HG02798 (cell line): Measurements from ENCODE around the gene B3GNT7.
A peak's percentile ranks its signal among the peaks of the same experiment; 100 is the strongest.
"Not testable (repeated sequence)": the region's sequence is repeated elsewhere in the genome, so short reads cannot be mapped to it uniquely, and the experiment has no call there.

Source experiments
- ATAC-seq: cut with Tn5 transposase; IDR thresholded peaks from one replicate; pipeline ENCODE4 v1.9.1; 2021; ENCODE audit warnings: mild to moderate bottlenecking; ENCODE audit not compliant: unreplicated experiment, poor library complexity

Gene B3GNT7, protein sequence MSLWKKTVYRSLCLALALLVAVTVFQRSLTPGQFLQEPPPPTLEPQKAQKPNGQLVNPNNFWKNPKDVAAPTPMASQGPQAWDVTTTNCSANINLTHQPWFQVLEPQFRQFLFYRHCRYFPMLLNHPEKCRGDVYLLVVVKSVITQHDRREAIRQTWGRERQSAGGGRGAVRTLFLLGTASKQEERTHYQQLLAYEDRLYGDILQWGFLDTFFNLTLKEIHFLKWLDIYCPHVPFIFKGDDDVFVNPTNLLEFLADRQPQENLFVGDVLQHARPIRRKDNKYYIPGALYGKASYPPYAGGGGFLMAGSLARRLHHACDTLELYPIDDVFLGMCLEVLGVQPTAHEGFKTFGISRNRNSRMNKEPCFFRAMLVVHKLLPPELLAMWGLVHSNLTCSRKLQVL

DNA sequence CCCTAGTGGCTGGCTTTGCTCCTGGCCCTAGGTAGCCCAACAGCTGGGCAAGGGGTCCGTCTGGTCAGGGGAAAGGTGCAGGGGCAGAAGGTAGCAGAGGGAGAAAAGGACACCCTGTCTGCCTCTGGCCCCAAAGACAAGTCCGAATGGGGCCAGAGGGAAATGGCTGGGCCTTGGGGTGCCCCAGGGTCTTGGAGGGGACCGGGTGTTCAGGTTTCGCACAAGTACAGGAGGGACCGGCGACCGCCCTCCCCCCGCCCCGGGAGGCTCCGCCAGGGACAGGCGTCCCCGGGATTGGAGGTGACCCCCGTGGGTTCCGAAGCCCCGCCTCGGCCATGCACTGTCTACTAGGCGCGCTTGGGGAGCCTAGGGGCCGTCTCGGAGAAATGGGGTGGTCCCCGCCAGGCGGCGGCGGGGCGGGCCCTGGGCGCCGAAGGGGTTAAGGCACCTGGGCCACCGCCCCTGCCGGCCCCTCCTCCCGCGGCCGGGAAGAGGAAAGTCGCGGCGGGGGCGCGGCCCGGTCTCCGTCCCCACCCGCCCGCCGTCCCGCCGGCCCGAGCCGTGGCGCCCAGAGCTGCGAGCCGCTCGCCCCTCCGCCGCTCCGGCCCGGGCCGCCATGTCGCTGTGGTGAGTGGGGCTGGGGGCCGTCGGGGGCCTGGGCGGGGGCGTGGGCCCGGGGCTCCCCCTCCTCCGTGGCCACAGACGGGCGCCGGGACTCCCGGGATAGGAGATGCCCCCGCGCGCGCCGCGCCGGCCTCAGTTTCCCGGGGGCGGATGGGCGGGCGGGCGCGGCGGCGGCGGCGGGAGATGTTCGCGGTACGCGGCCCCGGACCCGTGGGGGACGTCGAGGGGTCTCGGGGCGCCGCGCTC, at the start of gene B3GNT7:
Gene B3GNT7 (plus strand): TSS at position 523 of the 870 bp plus-strand sequence. CDS start 94 bp downstream, at position 617.
- no peak for ATAC-seq

DNA sequence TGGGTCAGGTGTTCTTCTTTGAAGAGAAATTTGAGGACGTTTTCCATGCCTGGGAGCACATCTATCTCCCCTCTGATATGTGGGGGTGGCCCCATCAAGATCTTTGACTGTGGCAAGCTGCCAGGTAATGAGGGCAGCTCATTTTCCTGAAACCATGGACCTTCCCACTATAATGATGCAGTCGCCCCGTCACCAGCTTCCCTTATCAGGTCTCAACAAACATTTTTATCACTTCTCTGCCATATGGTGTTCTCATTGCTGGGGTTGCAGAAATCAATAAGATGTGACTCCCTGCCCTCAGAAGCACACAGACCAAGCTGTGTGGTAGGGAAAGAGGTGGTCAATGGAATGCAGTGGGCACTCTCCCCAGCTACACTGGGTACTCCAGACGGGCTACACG, 48.4 kb upstream of the B3GNT7 start:
- ATAC-seq: no peak

- no peak for ATAC-seq
Measured at GRCh38 chr2:231347638-231348037, 47.9 kb upstream of the B3GNT7 start.

GRCh38 chr2:231348173-231348572, 47.3 kb upstream of the B3GNT7 start:
- ATAC-seq: no peak

GRCh38 chr2:231348704-231349373, 46.7 kb upstream of the B3GNT7 start:
- no peak for ATAC-seq

- not testable (repeated sequence) for ATAC-seq
Measured at GRCh38 chr2:231349374-231349735, 46.2 kb upstream of the B3GNT7 start.

- ATAC-seq: no peak
Measured at GRCh38 chr2:231351648-231352047, 43.9 kb upstream of the B3GNT7 start.

DNA sequence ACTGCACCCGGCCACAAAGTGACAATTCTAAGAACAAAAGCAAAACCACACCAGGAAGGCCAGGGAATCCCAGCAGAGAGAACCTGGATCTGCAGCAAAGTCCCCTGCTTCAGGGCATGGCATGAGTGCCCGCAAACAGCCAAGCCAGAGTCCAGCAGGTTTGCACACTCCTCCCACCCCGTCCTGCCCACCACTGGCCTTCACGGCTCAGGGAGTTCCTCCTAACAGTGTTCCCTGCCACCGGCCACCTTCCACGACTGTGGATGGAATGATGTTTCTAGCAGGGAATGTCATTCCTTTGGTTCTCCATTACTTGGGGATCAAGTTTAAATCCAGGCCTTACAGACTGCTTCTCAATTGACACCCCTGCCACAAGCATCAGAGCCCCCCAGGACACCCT, 42.0 kb upstream of the B3GNT7 start:
- no peak for ATAC-seq

DNA sequence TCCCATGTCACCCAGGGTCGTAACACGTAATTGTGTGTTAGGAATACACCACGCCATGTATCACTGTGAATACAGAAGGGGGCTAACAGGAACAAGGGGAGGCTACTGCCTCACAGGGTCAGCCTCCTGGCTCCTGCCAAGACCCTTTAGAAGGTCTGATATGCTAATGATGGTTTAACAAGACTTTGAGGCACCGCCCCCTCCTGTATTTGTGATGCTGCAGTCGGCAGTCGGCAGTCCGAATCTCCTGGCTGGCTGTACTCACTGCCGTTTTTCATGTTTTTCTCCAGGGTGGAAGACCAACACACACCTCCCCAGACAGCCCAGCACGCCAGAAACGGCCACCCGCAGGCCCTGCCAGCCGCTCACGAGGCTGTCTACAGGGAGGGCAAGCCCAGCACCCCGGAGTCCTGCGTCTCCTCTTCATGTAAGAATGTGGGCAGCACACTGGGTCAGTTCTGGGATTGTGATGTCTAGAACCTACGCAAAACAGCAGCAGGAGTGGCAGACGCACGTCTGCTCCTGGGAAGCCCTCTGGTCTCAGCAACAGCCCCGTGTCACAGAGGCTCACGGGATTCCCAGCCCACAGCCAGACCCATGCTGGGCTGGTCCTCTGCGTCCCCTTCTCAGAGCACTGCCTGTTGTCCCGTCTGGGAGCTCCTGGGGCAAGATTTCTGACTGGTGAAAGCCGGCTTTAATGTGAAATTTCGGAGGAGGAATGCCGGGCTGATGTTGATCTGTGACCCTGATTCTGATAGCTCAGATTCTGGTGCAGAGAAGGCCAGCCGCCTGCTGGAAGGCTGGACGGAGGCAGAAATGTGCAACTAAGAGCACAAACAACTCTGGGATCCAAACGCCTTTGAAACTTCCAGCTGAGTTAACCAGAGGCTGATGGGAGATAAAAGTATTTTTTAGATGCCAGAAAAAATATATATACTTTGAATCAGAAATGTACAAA, 39.7 kb upstream of the B3GNT7 start:
- ATAC-seq: no peak

GRCh38 chr2:231356466-231356844, 39.1 kb upstream of the B3GNT7 start:
- no peak for ATAC-seq

DNA sequence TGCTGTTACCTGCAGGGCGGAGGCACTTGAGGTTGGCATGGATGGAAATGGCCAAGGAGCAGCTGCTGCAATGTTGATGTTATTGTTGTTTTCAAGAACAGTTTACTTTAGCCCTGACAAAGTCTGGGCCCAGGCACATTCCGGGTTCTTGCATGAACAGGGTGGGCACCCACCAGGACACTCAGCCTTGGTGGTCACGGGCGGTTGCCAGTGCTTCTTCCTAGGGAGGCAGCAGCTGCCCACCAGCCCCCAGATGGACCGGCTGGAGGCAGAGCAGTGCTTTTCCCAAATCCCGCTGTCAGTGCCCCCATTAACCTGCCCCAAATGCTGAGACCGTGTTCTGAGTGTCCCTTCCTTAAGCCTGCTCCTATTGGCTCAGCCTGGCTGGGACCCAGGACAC, 38.5 kb upstream of the B3GNT7 start:
- no peak for ATAC-seq

- ATAC-seq: no peak
Measured at GRCh38 chr2:231357931-231358330, 37.6 kb upstream of the B3GNT7 start.

- ATAC-seq: no peak
Measured at GRCh38 chr2:231359441-231359840, 36.1 kb upstream of the B3GNT7 start.

- ATAC-seq: no peak
Measured at GRCh38 chr2:231359948-231360347, 35.6 kb upstream of the B3GNT7 start.

- ATAC-seq: no peak
Measured at GRCh38 chr2:231360401-231360800, 35.1 kb upstream of the B3GNT7 start.

- ATAC-seq: no peak
Measured at GRCh38 chr2:231360881-231361371, 34.6 kb upstream of the B3GNT7 start.

- peak; percentile 83 for ATAC-seq
Measured at GRCh38 chr2:231361701-231362554, 33.6 kb upstream of the B3GNT7 start.

DNA sequence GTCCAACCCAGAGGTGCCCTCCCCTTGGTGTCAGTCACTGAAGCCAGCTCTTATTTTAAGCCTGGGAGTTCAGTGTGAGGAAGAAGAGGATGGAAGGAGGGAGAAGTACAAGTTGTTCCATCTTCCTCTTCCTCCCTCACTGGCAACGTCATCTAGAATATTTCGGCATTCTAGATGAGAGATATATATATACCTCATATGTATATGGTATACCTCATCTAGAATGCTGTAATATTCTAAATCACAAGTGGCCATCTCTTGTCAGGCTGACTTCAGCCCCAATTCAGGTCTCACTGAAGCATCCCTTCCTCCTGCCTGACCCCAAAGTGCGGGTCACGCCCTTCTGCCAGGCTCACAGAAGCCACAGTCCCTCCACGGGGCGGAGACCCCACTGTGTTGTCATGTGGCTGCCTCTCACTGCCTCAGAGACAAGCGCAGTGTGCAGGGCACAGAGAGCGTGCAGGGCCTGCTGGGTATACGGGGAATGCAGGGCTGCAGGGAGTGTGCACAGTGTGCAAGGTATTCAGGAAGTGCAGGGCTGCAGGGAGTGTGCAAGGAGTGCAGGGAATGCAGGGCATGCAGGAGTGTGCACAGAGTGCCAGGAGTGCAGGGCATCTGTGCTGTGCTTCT, 32.8 kb upstream of the B3GNT7 start:
- ATAC-seq: no peak
